GM18867 (cell line): ENCODE results near the gene SGTA.
A peak's percentile ranks its signal among the peaks of the same experiment; 100 is the strongest.

ENCODE experiments used
- ATAC-seq: cut with Tn5 transposase; IDR thresholded peaks from one replicate; pipeline ENCODE4 v1.9.1; 2021; ENCODE audit warnings: mild to moderate bottlenecking, moderate library complexity; ENCODE audit not compliant: unreplicated experiment

The SGTA gene

GRCh38 chr19:2756921-2757881 is 25.9 kb downstream of the SGTA start:
- no peak for ATAC-seq

GRCh38 chr19:2756477-2756876 is 26.6 kb downstream of the SGTA start:
- no peak for ATAC-seq

DNA sequence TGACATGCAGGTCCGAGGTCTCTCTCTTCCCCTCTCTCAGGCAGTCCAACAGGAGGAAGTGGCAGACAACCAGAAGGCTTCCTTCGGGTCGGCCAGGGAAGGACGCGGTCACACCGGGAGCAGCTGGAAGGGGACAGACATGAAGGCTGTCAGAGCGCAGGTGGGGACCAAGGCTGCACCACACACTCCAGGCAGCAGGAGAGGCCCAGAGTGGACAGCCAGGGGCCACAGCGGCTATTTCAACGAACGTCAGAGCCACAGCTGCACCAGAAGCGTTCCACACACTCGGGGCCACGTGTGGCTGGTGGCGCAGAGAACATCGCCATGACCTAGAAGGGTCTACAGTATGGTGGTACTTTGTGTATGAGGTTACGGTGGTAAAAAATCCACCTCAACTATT is 27.3 kb downstream of the SGTA start:
- ATAC-seq = no peak

- ATAC-seq = no peak
Observed at GRCh38 chr19:2755448-2755705, 27.7 kb downstream of the SGTA start.

- no peak for ATAC-seq
Observed at GRCh38 chr19:2754659-2755447, 28.2 kb downstream of the SGTA start.

DNA sequence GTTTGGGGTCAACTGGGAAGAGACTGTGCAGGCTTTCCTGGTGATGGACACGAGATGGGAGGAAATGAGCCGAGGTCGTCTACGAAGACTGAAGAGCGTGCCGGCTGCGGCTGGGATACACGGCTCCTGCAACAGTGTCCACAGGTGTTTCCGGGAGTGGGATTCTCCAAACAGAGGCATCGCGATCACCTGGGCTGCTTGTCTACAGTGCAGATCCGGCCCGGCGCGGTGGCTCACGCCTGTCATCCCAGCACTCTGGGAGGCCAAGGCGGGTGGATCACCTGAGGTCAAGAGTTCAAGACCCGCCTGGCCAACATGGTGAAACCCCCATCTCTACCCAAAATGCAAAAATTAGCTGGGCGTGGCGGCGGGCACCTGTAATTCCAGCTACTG is 31.6 kb downstream of the SGTA start:
- no peak for ATAC-seq

DNA sequence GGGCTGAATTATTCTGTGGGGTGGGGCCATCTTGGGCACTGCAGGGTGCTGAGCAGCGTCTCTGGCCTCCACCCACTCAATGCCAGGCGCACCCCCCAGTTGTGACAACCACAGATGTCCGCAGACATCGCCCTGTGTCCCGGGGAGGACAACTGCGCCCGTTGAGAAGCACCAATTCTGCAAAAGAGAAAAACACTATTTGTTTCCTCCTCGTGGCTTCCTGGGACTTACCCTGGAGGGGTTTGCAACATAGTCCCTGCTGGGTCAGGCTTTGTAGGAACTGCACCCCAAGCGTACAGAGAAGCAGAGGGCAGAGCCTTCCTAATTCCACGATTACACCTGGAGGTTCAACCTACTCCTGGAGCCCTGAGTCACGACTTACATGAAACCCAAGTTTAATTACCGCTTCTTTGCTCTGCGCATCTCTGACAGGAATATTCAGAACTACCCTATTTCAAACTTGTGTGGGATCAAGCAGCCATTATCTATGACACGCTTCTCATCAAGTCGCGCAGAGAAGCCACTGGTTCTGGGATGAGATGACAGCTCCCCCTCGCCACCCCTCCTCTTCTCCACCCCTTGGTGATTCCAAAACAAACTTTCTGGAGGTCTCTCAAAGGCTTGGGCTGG is 32.1 kb downstream of the SGTA start:
- ATAC-seq = no peak

GRCh38 chr19:2747349-2747748 is 35.7 kb downstream of the SGTA start:
- peak; percentile 50 for ATAC-seq

DNA sequence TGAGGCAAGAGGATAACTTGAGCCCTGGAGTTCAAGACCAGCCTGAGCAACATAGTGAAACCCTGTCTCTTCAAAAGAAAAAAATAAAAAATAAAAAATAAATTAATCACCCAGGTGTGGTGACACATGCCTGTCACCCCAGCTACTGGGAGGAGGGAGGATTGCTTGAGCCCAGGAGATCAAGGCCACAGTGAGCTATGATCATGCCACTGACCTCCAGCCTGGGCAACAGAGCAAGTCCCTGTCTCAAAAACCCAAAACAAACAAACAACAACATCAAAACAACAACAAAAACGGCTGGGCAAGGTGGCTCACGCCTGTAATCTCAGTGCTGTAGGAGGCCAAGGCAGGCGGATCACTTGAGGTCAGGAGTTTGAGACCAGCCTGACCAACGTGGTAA is 39.0 kb downstream of the SGTA start:
- ATAC-seq = no peak

DNA sequence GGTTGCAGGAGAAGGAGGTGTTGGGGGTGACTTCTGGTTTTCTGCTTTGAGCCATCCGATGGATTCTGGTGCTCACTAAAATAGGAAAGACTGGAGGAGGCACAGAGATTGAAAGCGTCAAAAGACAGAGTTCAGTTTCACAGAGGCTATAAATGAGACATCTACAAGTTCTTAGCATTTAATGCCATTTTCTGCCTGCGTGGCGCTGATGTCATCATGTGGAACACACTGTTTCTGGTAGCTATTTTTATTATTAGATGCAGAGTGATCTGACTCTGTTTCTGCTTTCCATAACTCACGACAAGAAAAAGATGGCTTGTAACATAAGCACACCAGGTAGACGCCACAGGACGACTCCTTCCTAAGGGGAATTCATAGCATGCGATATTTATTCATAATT is 40.0 kb downstream of the SGTA start:
- no peak for ATAC-seq

DNA sequence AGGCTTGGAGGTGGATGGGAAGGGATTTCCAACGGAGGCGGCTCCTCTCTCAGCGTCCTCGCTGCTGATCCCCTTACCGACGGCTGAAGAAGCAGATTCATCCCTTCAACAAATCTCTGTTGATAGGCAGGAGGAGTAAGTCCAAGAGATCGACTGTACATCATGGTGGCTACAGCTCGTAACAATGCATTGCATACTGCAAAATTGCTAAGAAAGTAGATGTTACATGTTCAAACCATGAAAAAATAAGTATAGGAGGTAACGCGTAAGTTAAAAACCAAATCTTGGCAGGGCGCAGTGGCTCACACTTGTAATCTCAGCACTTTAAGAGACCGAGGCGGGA is 42.8 kb downstream of the SGTA start:
- no peak for ATAC-seq

DNA sequence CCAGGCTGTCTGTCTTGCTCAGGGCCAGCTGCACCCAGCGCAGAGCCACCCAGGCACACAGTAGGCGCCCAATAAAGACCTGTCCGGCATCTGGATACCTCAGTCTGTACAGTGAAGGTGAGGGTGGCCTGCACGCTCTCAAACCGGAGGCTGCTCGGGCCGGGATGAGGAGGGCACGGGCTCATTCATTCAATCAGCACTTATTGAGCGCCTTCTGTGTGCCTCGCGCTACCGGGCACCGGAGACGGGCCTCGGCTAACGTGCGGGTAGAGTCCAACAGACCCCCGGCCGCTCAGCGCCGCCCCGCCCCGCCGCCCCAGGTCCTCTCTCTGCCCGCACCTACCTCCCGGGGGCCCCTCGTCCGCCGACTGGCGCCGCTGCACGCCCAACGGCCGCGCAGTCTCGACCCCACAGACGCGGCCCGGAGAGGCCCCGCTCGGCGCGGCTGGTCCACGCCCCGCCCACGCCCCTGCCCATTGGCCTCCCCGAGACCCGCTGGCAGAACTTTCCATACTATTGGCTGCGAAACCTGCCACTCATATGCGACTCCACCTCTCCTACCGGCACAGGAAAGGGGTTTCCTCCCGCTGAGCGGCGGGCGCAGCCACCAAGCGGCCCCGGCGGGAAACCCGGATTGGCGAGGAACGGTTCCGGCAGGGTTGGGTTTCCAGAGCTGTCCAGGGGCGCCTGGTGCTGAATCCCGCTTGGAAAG is 43.3 kb downstream of the SGTA start, which contains the start of gene SLC39A3:
TSS of gene SLC39A3 (minus strand) at position 416 of the 712 bp plus-strand sequence. CDS start 2,760 bp downstream, outside the sequence.
- ATAC-seq = peak; percentile 94

DNA sequence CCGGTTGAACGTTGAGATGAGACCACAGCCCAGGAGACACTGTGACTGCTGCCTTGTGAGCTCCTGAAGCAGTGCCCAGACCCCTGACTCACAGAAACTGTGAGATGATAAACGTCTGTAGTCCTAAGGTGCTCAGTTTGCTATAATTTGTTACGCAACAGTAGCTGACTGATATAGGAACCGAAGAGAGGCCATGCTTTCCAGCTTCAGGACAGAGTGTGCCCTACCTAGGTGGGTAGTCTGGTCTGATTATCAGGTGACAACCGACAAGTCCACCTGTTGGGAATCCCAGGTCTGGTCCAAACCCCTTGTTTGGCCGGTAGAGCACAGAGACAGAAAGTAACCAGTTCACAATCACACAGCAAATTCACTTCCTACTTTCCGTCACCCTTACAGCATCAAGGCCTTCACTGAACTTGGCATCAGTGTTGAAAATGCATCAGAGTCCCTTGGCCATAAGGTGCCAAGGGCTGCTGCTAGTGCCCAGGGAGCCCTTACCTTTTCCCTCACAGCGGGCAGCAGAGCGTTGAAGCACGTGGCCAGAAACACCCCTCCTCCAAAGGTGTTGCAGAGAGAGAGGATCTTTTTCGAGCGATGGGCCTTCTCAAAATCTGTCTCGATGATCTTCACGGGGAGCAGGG is 46.4 kb downstream of the SGTA start:
- ATAC-seq = no peak

GRCh38 chr19:2735374-2735773 is 47.7 kb downstream of the SGTA start:
- no peak for ATAC-seq

- no peak for ATAC-seq
Observed at GRCh38 chr19:2734589-2735288, 48.3 kb downstream of the SGTA start.

- ATAC-seq = no peak
Observed at GRCh38 chr19:2733930-2734588, 49.0 kb downstream of the SGTA start.

DNA sequence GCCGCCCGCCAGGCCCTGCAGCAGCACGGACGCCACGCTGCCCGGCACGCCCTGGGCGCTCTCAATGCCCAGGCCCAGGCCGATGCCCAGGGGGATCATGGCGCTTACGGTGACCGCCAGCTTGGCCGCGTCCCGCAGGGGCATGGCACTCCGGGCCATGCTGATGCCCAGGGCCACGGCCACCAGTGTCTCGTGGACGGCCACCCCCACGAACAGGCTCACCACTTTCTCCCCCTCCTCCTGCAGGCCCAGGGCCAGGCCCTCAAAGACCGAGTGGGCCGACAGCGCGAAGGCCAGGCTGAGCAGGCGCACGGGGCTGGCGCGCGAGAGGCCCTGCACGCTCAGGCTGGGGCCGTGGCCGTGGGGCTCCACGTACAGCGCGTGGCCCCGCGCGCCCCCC is 50.2 kb downstream of the SGTA start:
- no peak for ATAC-seq

DNA sequence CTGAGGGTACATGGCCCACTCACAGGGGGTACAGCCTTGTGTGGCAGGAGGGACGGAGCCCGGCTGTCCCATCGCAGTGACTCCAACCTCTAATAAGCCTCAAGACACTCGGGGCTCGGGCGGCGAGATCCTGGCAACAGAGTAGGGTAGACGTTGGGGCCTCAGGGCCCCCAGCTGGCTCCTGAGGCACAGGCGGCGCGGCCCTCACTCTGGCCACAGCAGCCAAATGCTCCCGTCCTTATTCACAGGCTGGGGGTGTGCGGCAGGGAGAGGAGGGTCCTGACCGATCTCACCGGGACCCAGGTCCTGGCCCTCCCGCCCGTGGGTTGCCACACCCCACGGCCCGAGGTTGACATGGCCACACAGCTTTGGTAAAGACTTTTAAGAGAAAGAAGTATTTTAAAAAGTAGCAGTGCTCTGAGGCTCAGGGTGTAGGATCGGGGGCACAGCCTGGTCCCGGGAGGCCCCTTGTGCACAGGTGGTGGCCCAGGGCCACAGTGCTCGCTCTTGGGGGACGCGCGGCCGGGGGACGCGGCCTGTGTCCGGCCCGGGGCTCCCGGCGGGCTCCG is 50.8 kb downstream of the SGTA start:
- ATAC-seq = no peak
